ENCODE measurements around the gene KATNIP. TPM values are rescaled to one million over a fixed set of nuclear protein-coding genes. Genes with fewer than 3 reads are reported as not detected.
A peak's percentile ranks its signal among the peaks of the same experiment; 100 is the strongest.

KATNIP gene
- total RNA-seq, 2 experiments from 2014 or later = 12.3 to 12.8 TPM

DNA sequence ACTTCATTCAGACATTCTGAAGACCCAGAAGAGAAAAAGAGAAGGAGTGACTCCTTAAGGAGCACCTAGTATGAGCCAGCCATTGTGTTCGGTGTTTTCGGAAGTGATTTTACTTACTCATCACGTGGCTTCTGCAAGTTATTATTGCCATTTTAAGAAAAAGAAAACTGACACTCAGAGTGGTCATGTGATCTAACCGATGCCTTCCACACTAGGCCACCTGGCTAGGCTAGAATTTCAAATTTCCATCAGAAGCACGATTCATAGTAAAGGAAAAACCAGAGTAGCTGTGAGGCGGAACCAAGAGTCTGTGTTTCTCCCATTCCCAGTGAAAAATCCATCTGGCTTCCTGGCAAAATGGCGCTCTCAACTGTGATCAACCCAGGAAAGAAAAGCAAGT is 32.3 kb upstream of the KATNIP start:
- Mint-ChIP-seq H3K27ac (no peak overlapping the region), H3K36me3 (ENCODE audit: low read depth) (peaks cover 12% of the 10 kb centered on the region), H3K4me1 (no peaks in the 10 kb centered on the region), H3K9me3 (ENCODE audit: low read depth) (no peaks in the 10 kb centered on the region), H3K27me3 (no peaks in the 10 kb centered on the region), H3K4me3 (no peak overlapping the region)
- POLR2A ChIA-PET = no interaction called here
- intact Hi-C loops (cut with DNase I, micrococcal nuclease) = no loop called here
- no peak for DNase-seq
- no peak for ATAC-seq
- CTCF ChIA-PET = no interaction called here

DNA sequence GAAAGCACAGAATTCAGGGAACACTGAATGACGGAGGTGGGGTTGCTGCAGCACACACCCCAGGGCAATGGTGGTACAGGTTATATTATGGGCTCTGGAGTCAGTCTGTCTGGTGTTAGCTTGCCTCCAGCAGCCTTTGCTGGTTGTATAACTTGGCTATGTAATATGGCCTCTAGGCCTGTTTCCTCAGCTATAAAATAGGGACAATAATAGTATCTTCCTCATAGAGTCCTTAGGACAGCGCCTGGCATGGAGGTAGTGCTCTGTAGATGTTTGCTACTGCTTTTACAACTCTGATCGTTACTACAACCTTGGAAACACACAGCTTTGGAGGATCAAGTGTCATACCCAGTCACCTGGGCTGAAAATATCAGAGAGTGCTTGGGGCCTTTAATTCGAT is 31.7 kb upstream of the KATNIP start:
- intact Hi-C loops (cut with DNase I, micrococcal nuclease) = no loop called here
- no peaks in the 10 kb centered on the region for H3K4me1 Mint-ChIP-seq
- POLR2A ChIA-PET = no interaction called here

DNA sequence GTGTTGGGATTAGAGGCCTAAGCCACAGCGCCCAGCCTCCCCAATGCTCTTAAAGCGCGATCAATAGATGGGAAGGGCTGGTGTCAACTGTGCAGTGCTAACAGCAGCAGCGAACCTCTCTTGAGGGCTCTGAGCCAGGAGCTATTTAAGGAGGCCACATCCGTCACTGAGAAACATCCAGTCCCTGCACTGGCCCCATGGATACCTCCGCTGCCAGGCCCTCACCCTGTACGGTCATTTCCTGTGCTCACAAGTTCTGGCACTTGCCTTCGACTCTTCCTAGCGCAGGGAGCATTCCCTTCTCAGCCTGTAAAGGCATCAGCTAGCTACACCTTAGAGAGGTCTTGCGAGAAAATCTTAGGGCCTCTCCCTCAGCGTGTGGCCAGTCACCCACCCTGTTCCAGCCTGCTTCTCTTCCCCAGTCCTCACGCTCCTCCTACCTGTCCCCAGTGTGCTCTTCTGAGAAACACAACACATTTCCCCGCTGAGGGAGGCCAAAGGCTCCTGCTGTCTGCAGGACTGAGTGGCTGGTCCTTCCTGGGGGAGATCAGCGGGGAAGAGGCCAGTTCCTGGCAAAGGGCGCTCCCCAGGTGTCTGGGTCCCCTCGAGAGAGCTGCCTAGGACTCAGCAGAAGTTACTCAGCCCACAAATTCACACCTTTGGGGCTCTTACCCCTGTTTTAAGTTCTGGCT is 28.8 kb upstream of the KATNIP start:
- intact Hi-C loops (cut with DNase I, micrococcal nuclease) = no loop called here
- Mint-ChIP-seq H3K27me3 (no peaks in the 10 kb centered on the region), H3K36me3 (ENCODE audit: low read depth) (peaks cover 8% of the 10 kb centered on the region), H3K4me1 (no peaks in the 10 kb centered on the region), H3K27ac (no peak overlapping the region), H3K4me3 (no peak overlapping the region), H3K9me3 (ENCODE audit: low read depth) (no peaks in the 10 kb centered on the region)
- ATAC-seq = no peak
- no peak for DNase-seq
- ChIA-PET CTCF (interaction anchor here (1.1 to 1.5 kb wide), 2 partner anchors 9 to 10 kb away, joined by 3 to 5 read pairs; no protein-coding TSS in a partner anchor), POLR2A (no interaction called here)

More for the DNA sequence above, 31.7 kb upstream of the KATNIP start:
- H3K36me3 Mint-ChIP-seq (ENCODE audit: low read depth) = peaks cover 14% of the 10 kb centered on the region
- CTCF ChIA-PET = interaction anchor here (0.6 kb wide), 2 partner anchors 51 to 367 kb away, joined by 3 to 4 read pairs; no protein-coding TSS in a partner anchor
- no peaks in the 10 kb centered on the region for H3K27me3 Mint-ChIP-seq
- no peaks in the 10 kb centered on the region for H3K9me3 Mint-ChIP-seq (ENCODE audit: low read depth)
- DNase-seq (no peak), ATAC-seq (no peak)
- no peak overlapping the region for H3K4me3 Mint-ChIP-seq
- no peak overlapping the region for H3K27ac Mint-ChIP-seq

DNA sequence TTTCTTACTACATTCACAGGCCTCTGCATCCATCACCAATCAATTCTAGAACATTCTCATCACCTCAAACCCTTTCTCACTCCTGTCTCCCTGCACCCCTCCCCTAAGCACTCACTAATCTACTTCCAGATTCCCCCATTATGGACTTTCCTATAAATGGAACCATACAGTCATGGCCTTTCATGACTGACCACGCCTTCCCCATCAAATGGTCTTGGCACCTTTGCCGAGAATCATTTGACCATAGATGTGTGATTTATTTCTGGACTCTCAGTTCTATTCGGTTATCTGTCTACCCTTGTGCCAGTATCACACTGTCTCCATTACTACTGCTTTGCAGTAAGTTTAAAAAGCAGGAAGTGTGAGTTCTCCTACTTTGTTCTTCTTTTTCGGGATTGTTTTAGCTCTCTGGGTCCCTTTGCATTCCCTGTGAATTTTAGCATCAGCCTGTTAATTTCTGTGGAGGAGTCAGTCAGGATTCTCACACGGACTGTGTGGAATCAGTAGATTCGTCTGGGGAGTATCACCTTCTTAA is 27.7 kb upstream of the KATNIP start:
- Mint-ChIP-seq H3K27ac (no peak overlapping the region), H3K27me3 (no peaks in the 10 kb centered on the region), H3K9me3 (ENCODE audit: low read depth) (no peaks in the 10 kb centered on the region), H3K4me1 (no peaks in the 10 kb centered on the region), H3K4me3 (no peak overlapping the region), H3K36me3 (ENCODE audit: low read depth) (peaks cover 13% of the 10 kb centered on the region)
- ChIA-PET POLR2A (interaction anchor here (0.7 kb wide), 1 partner anchor 42 kb away, joined by 7 read pairs; no protein-coding TSS in a partner anchor), CTCF (interaction anchor here (1.5 kb wide), 1 partner anchor 10 kb away, joined by 3 read pairs; no protein-coding TSS in a partner anchor)
- intact Hi-C loops (cut with DNase I, micrococcal nuclease) = no loop called here
- no peak for ATAC-seq
- no peak for DNase-seq

DNA sequence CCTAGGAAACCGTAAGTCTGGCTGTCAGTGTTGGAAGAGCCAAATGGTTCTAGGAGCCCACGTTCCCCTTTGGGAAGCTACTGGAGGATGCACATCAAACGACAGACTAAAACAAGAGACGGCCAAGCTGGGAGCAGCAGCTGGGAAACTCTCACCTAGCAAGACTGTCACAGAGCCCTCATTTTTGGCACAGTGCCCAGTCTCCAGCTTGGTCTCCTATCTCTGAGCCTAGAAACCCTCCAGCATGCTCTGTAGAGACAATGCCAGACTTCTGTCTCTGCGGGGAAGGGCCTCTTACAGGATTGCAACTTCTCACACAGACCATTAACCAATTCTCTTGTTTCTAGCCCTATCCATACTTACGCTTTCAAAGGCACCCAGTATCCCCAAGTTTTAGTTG is 23.8 kb upstream of the KATNIP start:
- intact Hi-C loops (cut with DNase I, micrococcal nuclease) = no loop called here
- ChIA-PET POLR2A (no interaction called here), CTCF (no interaction called here)
- no peaks in the 10 kb centered on the region for H3K4me1 Mint-ChIP-seq
- H3K36me3 Mint-ChIP-seq (ENCODE audit: low read depth) = peaks cover 35% of the 10 kb centered on the region
- no peak overlapping the region for H3K4me3 Mint-ChIP-seq
- H3K27me3 Mint-ChIP-seq = no peaks in the 10 kb centered on the region
- ATAC-seq = no peak
- H3K9me3 Mint-ChIP-seq (ENCODE audit: low read depth) = no peaks in the 10 kb centered on the region
- peak; percentile 14 for DNase-seq
- no peak overlapping the region for H3K27ac Mint-ChIP-seq

DNA sequence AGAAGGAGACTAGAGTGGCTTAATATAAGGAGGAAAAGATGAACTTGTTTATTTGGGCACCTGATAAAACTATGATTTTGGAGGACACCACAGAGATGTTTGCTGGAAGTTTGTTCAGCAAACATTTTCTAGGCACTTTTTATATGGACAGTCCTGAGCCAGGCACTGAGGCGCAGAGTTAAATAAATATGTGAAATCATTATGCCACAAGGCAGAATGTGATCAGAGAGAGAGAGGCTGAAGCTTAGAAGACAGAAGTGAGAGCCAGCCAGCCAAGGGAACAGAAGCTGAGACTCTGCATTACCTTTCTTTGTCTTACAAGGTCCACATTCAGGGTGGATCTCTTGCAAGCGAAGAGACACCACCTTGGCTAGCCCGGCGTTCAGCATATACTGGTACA is 21.6 kb upstream of the KATNIP start:
- Mint-ChIP-seq H3K27me3 (no peaks in the 10 kb centered on the region), H3K27ac (no peak overlapping the region), H3K4me3 (no peak overlapping the region), H3K4me1 (peaks cover 3% of the 10 kb centered on the region), H3K36me3 (ENCODE audit: low read depth) (peaks cover 45% of the 10 kb centered on the region), H3K9me3 (ENCODE audit: low read depth) (no peaks in the 10 kb centered on the region)
- intact Hi-C loops (cut with DNase I, micrococcal nuclease) = no loop called here
- DNase-seq = no peak
- ChIA-PET POLR2A (no interaction called here), CTCF (interaction anchor here (0.6 kb wide), 1 partner anchor 51 kb away, joined by 3 read pairs; no protein-coding TSS in a partner anchor)
- no peak for ATAC-seq

DNA sequence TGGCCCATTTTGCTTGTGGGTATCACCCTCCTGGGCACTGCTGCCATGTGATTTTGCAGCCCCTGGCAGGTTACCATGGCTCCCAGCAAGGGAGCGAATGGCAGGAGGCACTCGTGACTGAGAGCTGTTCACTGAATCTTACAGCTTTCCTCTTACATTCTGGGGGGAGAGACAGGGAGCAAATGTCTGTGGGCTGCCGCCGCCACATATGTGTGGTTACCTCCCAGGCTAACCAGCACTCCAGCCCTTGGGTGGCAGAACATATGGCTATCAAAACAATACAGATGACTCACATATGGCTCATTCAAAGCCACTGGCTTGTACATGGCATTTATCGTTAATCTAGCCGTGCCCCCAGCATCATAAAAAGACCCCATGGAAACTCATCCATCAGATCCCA is 20.0 kb upstream of the KATNIP start:
- no peak for DNase-seq
- Mint-ChIP-seq H3K27ac (no peak overlapping the region), H3K9me3 (ENCODE audit: low read depth) (no peaks in the 10 kb centered on the region), H3K27me3 (no peaks in the 10 kb centered on the region), H3K36me3 (ENCODE audit: low read depth) (peaks cover 52% of the 10 kb centered on the region), H3K4me1 (peaks cover 3% of the 10 kb centered on the region), H3K4me3 (no peak overlapping the region)
- ChIA-PET CTCF (interaction anchor here (1.4 kb wide), 1 partner anchor 20 kb away, joined by 3 read pairs; the partner anchor contains the start of genes GTF3C1 and KATNIP), POLR2A (no interaction called here)
- ATAC-seq = no peak
- intact Hi-C loops (cut with DNase I, micrococcal nuclease) = no loop called here

DNA sequence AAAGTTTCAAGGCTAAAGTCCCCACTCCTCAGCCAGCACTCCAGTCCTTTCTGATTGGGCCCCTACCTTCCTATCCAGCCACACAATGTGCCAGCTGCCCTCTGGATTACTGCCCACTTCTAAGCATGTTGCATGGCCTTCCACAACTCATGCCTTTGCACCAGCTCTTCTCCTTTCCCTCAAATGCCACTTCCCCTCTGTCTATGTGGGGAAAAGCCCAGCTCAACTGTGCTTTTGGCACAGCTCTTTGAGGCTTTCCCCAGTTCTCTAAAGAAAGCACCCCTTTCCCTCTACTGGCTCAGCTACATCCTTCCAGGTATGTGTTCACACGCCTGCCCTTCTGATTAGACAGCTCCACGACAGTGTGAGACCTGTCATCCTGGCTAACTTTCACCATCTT is 18.8 kb upstream of the KATNIP start:
- Mint-ChIP-seq H3K27me3 (no peaks in the 10 kb centered on the region), H3K4me3 (no peak overlapping the region), H3K9me3 (ENCODE audit: low read depth) (no peaks in the 10 kb centered on the region), H3K27ac (no peak overlapping the region), H3K36me3 (ENCODE audit: low read depth) (peaks cover 56% of the 10 kb centered on the region), H3K4me1 (peaks cover 3% of the 10 kb centered on the region)
- CTCF ChIA-PET = no interaction called here
- POLR2A ChIA-PET = no interaction called here
- no peak for DNase-seq
- no peak for ATAC-seq
- intact Hi-C loops (cut with DNase I, micrococcal nuclease) = no loop called here

DNA sequence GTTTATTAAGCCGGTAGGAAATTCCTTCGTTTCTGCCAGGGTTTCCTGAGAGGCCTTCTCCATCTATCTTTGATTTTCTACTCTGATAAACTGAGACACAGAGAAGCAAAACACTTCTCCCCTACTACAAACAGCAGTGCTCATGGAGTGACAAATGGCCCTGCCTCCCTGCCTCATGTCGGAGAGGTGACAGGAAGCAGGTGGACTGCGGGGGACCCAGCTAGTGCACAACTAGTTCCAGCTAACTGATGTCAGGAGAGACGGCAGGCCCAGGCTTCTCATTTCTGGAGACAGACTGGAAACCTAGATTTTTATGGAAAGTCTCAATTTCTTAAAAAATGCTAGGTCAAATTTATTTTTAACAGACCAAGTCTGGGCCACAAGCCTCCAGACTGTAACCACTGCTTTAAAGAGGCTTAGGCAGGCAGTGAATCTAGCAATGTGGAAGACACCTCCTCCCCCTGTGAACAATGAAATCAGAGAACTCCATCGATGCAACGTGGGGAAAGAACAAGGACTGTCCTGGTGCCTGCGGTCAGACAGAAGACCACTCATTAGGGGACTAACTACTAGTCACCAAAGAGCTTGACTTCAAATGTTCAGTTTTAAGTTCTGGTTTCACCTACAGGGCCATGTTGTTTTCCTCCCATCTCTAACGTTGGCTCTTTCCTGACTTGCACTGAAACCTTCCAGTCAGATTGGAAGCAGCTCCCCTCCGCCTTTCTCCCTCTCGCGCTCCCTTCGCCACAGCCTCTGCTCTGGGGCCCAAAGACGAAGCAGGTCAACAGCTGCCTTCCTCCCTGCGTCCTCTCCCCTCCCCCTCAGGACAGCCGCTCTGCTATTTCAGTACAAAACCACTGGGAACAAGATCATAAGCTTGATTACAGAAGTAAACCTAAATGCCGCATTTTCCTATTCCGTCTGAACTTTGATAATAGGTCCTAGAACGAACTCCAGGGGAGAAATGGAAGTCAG is 17.8 kb upstream of the KATNIP start:
- CTCF ChIA-PET = interaction anchor here (1.0 to 1.4 kb wide), 2 partner anchors 9 to 17 kb away, joined by 3 to 4 read pairs; no protein-coding TSS in a partner anchor
- DNase-seq = no peak
- Mint-ChIP-seq H3K9me3 (ENCODE audit: low read depth) (no peaks in the 10 kb centered on the region), H3K4me3 (no peak overlapping the region), H3K4me1 (peaks cover 3% of the 10 kb centered on the region), H3K36me3 (ENCODE audit: low read depth) (peaks cover 59% of the 10 kb centered on the region), H3K27ac (peak overlapping the region; percentile 4), H3K27me3 (no peaks in the 10 kb centered on the region)
- intact Hi-C loops (cut with DNase I, micrococcal nuclease) = no loop called here
- ATAC-seq = no peak
- POLR2A ChIA-PET = interaction anchor here (0.8 kb wide), 1 partner anchor 10 kb away, joined by 7 read pairs; no protein-coding TSS in a partner anchor

DNA sequence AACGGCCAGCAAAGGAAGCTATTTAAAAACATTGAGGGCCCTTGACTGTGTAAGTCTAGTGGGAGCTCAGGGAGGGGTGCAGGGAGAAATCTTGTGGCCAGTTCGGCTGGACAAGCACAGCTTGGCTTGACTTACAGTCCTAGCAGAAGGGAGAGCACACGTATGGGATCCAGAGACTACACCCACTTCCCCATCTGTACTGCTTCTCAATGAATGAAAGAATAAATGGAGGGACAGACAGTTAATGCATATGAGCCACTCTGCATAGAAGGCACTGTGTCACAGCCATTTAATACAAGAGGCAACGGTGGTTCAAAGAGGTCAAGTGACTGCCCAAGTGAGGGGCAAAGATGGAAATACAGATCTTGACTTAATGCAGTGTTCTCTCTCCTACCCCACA is 15.7 kb upstream of the KATNIP start:
- POLR2A ChIA-PET = no interaction called here
- peaks cover 3% of the 10 kb centered on the region for H3K4me1 Mint-ChIP-seq

DNA sequence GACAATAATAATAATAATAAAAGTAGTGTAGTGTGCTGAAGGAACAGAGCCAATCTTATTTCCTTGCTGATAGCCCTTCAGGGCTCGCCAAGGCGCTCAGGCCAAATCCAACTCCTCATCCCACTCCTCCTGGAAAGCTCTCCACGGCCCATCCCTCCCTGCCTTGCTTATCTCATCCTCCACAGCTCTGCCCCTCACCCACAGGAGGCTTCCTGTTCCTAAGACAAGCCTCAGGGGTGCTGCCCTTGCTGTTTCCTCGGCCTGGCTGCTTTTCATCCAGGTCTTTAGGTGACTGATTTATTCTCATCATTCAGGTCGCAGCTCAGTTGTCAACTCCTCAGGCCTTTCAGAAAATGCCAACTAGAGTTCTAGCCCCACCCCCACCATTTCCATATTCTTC is 11.4 kb upstream of the KATNIP start:
- ChIA-PET CTCF (no interaction called here), POLR2A (no interaction called here)
- intact Hi-C loops (cut with DNase I, micrococcal nuclease) = no loop called here
- Mint-ChIP-seq H3K9me3 (ENCODE audit: low read depth) (no peaks in the 10 kb centered on the region), H3K4me3 (no peak overlapping the region), H3K27me3 (no peaks in the 10 kb centered on the region), H3K27ac (peak overlapping the region; percentile 26), H3K4me1 (no peaks in the 10 kb centered on the region), H3K36me3 (ENCODE audit: low read depth) (peaks cover 59% of the 10 kb centered on the region)
- no peak for ATAC-seq
- DNase-seq = no peak

More for the DNA sequence above, 15.7 kb upstream of the KATNIP start:
- Mint-ChIP-seq H3K27ac (no peak overlapping the region), H3K27me3 (no peaks in the 10 kb centered on the region), H3K4me3 (no peak overlapping the region), H3K36me3 (ENCODE audit: low read depth) (peaks cover 63% of the 10 kb centered on the region), H3K9me3 (ENCODE audit: low read depth) (no peaks in the 10 kb centered on the region)
- intact Hi-C loops (cut with DNase I, micrococcal nuclease) = no loop called here
- CTCF ChIA-PET = interaction anchor here (1.0 kb wide), 1 partner anchor 8 kb away, joined by 3 read pairs; no protein-coding TSS in a partner anchor
- no peak for ATAC-seq
- no peak for DNase-seq
